Measurements from ENCODE around the gene ARHGEF2. TPM values are rescaled to one million over a fixed set of nuclear protein-coding genes. Genes with fewer than 3 reads are reported as not detected.
A peak's percentile ranks its signal among the peaks of the same experiment; 100 is the strongest.

ARHGEF2 gene
- total and polyA plus RNA-seq, 10 of the 15 experiments (the other 5 are each of a cell fraction or from before 2014, with no cell fraction given) = 8.1 to 113 (median 69.9) TPM

DNA sequence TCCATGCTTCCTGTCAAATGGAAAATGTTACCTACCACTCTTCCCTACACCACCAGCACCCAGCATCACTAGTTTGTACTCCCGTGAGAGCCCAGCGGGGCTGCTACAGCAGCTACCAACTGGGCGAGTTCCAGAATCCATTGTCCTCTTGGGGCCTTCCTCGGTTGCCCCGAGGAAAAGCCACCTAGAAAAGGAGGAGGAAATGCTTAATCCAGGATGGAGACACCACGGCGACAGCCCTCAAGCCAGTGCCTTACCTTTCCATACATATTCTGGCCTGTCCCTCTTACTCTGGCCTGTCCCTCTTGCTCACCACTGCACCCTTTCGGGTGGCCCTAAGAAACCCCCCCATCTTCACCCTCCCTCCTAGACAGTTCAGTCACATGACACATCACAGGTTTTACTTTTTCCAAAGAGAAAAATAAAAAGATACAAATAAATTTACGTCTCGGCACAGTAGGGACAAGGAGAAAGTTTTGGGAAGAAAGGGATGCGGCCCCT lies 67.7 kb downstream of the ARHGEF2 start (continued):
- TF ChIP-seq WRNIP1 (IDR thresholded peaks at IDR 0.05; ENCODE audit: borderline replicate concordance, low read depth, low read length) (0 out of 2 replicates have a peak, but pooled peaks have one; percentile 40), RAD21 (IDR thresholded peaks at IDR 0.05; ENCODE audit: insufficient read depth, low read depth, low read length) (peak; percentile 19; the same call in 1 of the 2 replicates), PML (IDR thresholded peaks at IDR 0.05; ENCODE audit: low read length) (0 out of 2 replicates have a peak, but pooled peaks have one; percentile 13), SMAD1 (IDR thresholded peaks at IDR 0.05; ENCODE audit: low read depth, partially characterized antibody) (no peak), BACH1 (IDR thresholded peaks at IDR 0.05; ENCODE audit: borderline replicate concordance) (0 out of 2 replicates have a peak, but pooled peaks have one; percentile 18), ZNF274 (IDR thresholded peaks at IDR 0.05; ENCODE audit: insufficient read depth, insufficient read length) (no peak)

DNA sequence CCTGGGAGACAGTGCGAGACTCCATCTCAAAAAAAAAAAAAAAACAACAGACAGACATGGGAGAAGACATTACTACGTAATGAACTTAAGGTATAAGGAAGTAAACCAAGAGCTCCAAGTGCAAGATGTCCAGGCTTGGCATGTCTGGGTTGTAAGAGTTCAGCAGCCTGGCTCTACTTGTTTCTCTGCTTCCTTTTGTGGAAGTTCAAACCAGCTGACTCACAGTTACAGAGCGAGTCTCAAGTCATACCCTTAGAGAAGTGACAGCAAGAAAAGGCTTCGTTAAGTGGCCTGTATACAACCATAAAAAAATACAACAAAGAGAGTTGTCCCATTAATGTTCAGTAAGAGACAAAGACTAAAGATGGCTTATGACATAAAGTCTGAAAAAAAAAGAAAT lies 68.5 kb downstream of the ARHGEF2 start:
- H3K79me2 ChIP-seq (ENCODE audit: control insufficient read depth, insufficient read depth, low read length) = peaks cover 14% of the 10 kb centered on the region
- H3K27ac ChIP-seq (ENCODE audit: control insufficient read depth, insufficient read depth) = no peak overlapping the region
- no peaks in the 10 kb centered on the region for H3K9me3 ChIP-seq (replicated peaks; ENCODE audit: control insufficient read depth, insufficient read depth, low read length)
- no peak overlapping the region for H3K9ac ChIP-seq (ENCODE audit: control insufficient read depth, insufficient read depth, low read length)
- SMC1A ChIA-PET (ENCODE audit: uncharacterized antibody, unreplicated experiment) = interaction anchor here (0.6 to 1.7 kb wide), 4 partner anchors 9 to 98 kb away, joined by 3 to 5 read pairs (median 3); no protein-coding TSS in a partner anchor
- FAIRE-seq = no peak
- H3K4me2 ChIP-seq (ENCODE audit: control insufficient read depth, insufficient read depth) = no peak overlapping the region
- 73% methylated on average over 4 of the region's 4 CpGs for WGBS (ENCODE audit: insufficient coverage, insufficient replicate concordance, low lambda C conversion rate, missing lambda C conversion rate)
- no peaks in the 10 kb centered on the region for H4K20me1 ChIP-seq (ENCODE audit: control insufficient read depth, insufficient read depth)
- DNase-seq (ENCODE audit: low read depth, low spot score) = no peak
- intact Hi-C loops (cut with micrococcal nuclease; ENCODE audit: unreplicated experiment) (loop anchor here (2.0 kb wide), 1 partner anchor 51 kb away; the partner anchor contains the start of gene SYT11), in situ Hi-C loops (cut with MboI) (no loop called here)
- 0 out of 2 replicates have a peak overlapping the region, but pooled peaks have one; percentile 78 for H3K4me3 ChIP-seq
- POLR2A ChIA-PET = interaction anchor here (0.5 to 1.9 kb wide), 3 partner anchors 11 to 50 kb away, joined by 3 to 9 read pairs (median 4); partner anchors contain the start of gene SYT11
- CTCF ChIA-PET = interaction anchor here (0.6 kb wide), 1 partner anchor 28 kb away, joined by 3 read pairs; no protein-coding TSS in a partner anchor
- peaks cover 5 to 26% of the 10 kb centered on the region in 2 experiments for H3K36me3 ChIP-seq (ENCODE audit: control insufficient read depth in 2 of 2, insufficient read depth in 2 of 2, low read length in 1 of 2)
- H3K27me3 ChIP-seq (replicated peaks in 1 of 2; ENCODE audit: control insufficient read depth in 2 of 2, insufficient read depth in 2 of 2, low read length in 1 of 2) = no peaks in the 10 kb centered on the region
- RAD21 ChIA-PET (ENCODE audit: unreplicated experiment) = interaction anchor here (0.7 to 1.1 kb wide), 3 partner anchors 22 to 142 kb away, joined by 3 to 4 read pairs (median 3); no protein-coding TSS in a partner anchor
- TF ChIP-seq RELA (IDR thresholded peaks at IDR 0.05; ENCODE audit: borderline replicate concordance, partially characterized antibody) = no peak
- TF ChIP-seq, protein P1, sequence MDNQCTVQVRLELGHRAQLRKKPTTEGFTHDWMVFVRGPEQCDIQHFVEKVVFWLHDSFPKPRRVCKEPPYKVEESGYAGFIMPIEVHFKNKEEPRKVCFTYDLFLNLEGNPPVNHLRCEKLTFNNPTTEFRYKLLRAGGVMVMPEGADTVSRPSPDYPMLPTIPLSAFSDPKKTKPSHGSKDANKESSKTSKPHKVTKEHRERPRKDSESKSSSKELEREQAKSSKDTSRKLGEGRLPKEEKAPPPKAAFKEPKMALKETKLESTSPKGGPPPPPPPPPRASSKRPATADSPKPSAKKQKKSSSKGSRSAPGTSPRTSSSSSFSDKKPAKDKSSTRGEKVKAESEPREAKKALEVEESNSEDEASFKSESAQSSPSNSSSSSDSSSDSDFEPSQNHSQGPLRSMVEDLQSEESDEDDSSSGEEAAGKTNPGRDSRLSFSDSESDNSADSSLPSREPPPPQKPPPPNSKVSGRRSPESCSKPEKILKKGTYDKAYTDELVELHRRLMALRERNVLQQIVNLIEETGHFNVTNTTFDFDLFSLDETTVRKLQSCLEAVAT (IDR thresholded peaks at IDR 0.05) = 0 out of 2 replicates have a peak, but pooled peaks have one; percentile 12
- peaks cover 3% of the 10 kb centered on the region; the same call in 1 of the 2 replicates for H3K4me1 ChIP-seq (ENCODE audit: control insufficient read depth, insufficient read depth, low read length)
- ATAC-seq = no peak
- no TSS peak for BruUV-seq (replicated peaks)
- H2AFZ ChIP-seq (ENCODE audit: control insufficient read depth, low read depth, low read length) = no peak overlapping the region

Data from GM12878 (cell line).